ENCODE results near the gene KIF13A. TPM values are rescaled to one million over a fixed set of nuclear protein-coding genes. Genes with fewer than 3 reads are reported as not detected.

KIF13A gene
- total RNA-seq, 2 donors from 2014 or later: 0.45 TPM; not detected in 1

DNA sequence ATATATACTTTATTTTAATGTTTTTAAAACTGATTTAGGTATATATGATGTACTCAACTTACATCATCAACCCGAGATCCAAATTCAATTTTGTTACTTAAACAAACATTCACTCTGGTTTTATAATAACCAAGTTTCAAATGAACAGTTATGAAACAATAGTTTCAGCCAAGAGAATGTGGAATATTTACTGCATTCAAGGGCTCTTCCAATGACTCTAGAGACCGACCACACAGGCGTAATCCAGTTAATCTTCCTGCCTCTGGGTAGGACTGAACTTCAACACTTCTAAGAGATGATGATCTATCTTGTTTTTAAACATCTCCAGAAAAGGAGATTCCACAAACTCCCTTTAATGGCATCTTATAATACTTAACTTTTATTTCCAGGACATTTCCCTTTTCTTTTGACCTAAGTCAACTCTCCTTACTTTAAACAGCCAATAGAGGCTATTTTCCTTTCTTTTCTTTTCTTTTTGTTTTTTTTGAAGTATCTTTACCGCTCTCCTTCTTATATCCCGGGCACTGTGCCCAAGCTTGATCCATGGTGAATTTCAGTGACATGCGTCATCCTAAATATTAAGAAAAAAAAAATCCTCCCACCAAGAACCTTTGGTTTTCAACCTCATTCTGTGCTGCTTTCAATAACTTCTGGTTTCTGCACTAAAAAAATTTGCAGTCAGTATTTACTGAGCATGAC is 110.1 kb downstream of the KIF13A start:
- H3K27me3 Mint-ChIP-seq: peaks cover 6% of the 10 kb centered on the region
- no peaks in the 10 kb centered on the region for H3K9me3 Mint-ChIP-seq
- no peak overlapping the region for H3K4me3 Mint-ChIP-seq
- no peak for ATAC-seq (replicated peaks)
- no peaks in the 10 kb centered on the region for H3K36me3 Mint-ChIP-seq (ENCODE audit: low read depth)
- no peaks in the 10 kb centered on the region for H3K4me1 Mint-ChIP-seq
- no peak overlapping the region for H3K27ac Mint-ChIP-seq

GRCh38 chr6:17874753-17875152 is 112.7 kb downstream of the KIF13A start:
- Mint-ChIP-seq H3K9me3 (no peaks in the 10 kb centered on the region), H3K27ac (no peak overlapping the region), H3K27me3 (peaks cover 11% of the 10 kb centered on the region), H3K36me3 (ENCODE audit: low read depth) (no peaks in the 10 kb centered on the region), H3K4me3 (no peak overlapping the region), H3K4me1 (no peaks in the 10 kb centered on the region)
- ATAC-seq (replicated peaks): no peak

- Mint-ChIP-seq H3K4me3 (no peak overlapping the region), H3K36me3 (ENCODE audit: low read depth) (no peaks in the 10 kb centered on the region), H3K9me3 (no peaks in the 10 kb centered on the region), H3K27ac (no peak overlapping the region), H3K27me3 (peaks cover 11% of the 10 kb centered on the region), H3K4me1 (no peaks in the 10 kb centered on the region)
- no peak for ATAC-seq (replicated peaks)
These were observed 114.5 kb downstream of the KIF13A start for GRCh38 chr6:17872908-17873307.

DNA sequence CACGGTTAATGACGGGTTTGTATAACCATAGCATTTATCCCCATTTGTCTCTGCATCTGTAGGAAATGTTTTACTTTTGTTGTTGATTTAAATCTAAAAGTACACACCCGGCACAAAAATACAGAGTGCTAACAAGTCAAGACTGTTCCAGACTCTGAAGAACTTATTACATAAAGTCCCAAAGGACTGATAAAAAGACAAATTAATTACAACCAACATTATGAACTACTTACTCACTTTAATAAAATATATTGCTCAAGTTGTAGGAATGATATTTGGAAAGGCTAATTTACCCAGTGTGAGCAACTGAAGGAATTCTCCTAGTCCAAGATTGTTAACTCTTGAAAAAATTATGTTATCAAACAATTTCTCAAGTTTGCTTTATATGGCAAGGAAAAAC is 115.6 kb downstream of the KIF13A start:
- no peak overlapping the region for H3K4me3 Mint-ChIP-seq
- no peak for ATAC-seq (replicated peaks)

DNA sequence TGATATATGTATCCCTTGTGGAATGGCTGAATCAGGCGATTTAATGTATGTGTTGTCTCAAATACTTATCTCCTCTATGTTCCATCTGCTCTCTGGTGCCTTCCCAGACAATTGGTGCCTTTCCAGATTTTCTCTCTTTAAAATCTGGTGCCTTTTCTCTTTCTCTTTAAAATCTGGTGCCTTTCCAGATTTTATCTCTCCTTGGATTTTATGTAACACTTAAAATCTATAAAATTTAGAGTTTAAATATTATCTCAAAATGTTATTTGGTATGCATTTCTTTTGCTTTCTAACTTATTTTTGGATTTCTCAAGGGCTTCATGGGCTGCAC is 116.3 kb downstream of the KIF13A start:
- Mint-ChIP-seq H3K9me3 (no peaks in the 10 kb centered on the region), H3K27ac (no peak overlapping the region), H3K36me3 (ENCODE audit: low read depth) (no peaks in the 10 kb centered on the region), H3K27me3 (peaks cover 13% of the 10 kb centered on the region), H3K4me3 (no peak overlapping the region), H3K4me1 (no peaks in the 10 kb centered on the region)
- ATAC-seq (replicated peaks): no peak

More for the DNA sequence above, 115.6 kb downstream of the KIF13A start:
- Mint-ChIP-seq H3K27me3 (peaks cover 13% of the 10 kb centered on the region), H3K36me3 (ENCODE audit: low read depth) (no peaks in the 10 kb centered on the region), H3K27ac (no peak overlapping the region), H3K4me1 (no peaks in the 10 kb centered on the region), H3K9me3 (no peaks in the 10 kb centered on the region)

- ATAC-seq (replicated peaks): no peak
- Mint-ChIP-seq H3K27ac (no peak overlapping the region), H3K9me3 (no peaks in the 10 kb centered on the region), H3K4me3 (no peak overlapping the region), H3K27me3 (peaks cover 16% of the 10 kb centered on the region), H3K4me1 (no peaks in the 10 kb centered on the region), H3K36me3 (ENCODE audit: low read depth) (no peaks in the 10 kb centered on the region)
These were observed 116.9 kb downstream of the KIF13A start for GRCh38 chr6:17870300-17871188.

DNA sequence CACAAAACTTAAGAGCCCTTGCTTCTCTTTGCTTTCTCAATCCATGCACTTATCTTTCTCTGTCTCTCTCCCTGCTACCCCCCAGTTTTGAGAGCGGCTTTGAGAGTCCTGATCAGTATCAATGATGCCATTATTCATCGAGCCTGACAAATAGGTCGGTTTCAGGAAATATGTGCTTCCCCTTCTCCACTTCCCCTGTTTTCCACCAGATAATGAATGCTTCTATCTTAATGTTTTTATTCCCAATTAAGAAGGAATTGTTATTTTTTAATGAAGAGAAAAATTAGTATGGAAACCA is 117.7 kb downstream of the KIF13A start:
- Mint-ChIP-seq H3K27ac (no peak overlapping the region), H3K36me3 (ENCODE audit: low read depth) (no peaks in the 10 kb centered on the region), H3K9me3 (no peaks in the 10 kb centered on the region), H3K27me3 (peaks cover 16% of the 10 kb centered on the region), H3K4me3 (no peak overlapping the region), H3K4me1 (no peaks in the 10 kb centered on the region)
- no peak for ATAC-seq (replicated peaks)

- H3K4me1 Mint-ChIP-seq: no peaks in the 10 kb centered on the region
- H3K4me3 Mint-ChIP-seq: no peak overlapping the region
- H3K9me3 Mint-ChIP-seq: no peaks in the 10 kb centered on the region
- H3K27me3 Mint-ChIP-seq: peaks cover 16% of the 10 kb centered on the region
- no peak for ATAC-seq (replicated peaks)
- H3K27ac Mint-ChIP-seq: no peak overlapping the region
- no peaks in the 10 kb centered on the region for H3K36me3 Mint-ChIP-seq (ENCODE audit: low read depth)
These were observed 118.3 kb downstream of the KIF13A start for GRCh38 chr6:17869010-17869752.

- no peak overlapping the region for H3K27ac Mint-ChIP-seq
- peaks cover 18% of the 10 kb centered on the region for H3K27me3 Mint-ChIP-seq
- no peaks in the 10 kb centered on the region for H3K4me1 Mint-ChIP-seq
- H3K9me3 Mint-ChIP-seq: no peaks in the 10 kb centered on the region
- no peaks in the 10 kb centered on the region for H3K36me3 Mint-ChIP-seq (ENCODE audit: low read depth)
- ATAC-seq (replicated peaks): no peak
- H3K4me3 Mint-ChIP-seq: no peak overlapping the region
These were observed 119.6 kb downstream of the KIF13A start for GRCh38 chr6:17867880-17868279.

DNA sequence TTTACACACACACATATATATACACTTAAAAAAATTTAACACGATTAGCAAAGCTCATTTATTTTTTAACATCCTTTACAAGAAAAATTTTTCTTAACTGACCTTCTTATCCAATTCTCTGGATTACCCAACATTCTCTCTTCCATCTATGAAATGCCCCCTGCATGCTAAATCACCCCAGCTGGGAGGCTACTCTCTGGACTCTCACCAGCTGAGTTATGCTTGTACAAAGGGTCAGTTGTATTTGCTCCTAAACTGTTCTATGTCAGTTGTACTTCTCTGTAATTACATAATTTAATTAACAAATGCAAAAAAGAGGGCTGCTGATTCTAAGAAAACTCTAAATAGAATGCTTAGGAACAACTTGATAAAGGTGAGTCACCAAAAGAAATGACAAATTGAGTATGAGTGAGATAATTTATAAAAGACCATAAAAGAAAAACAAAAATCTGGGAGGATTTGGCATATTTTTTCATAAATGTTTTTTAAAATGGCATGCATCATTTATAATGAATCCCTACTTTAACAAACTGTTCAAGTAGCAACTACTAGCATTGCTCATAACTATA is 120.5 kb downstream of the KIF13A start:
- no peak overlapping the region for H3K27ac Mint-ChIP-seq
- no peaks in the 10 kb centered on the region for H3K4me1 Mint-ChIP-seq
- H3K27me3 Mint-ChIP-seq: peaks cover 18% of the 10 kb centered on the region
- no peaks in the 10 kb centered on the region for H3K9me3 Mint-ChIP-seq
- ATAC-seq (replicated peaks): no peak
- H3K4me3 Mint-ChIP-seq: no peak overlapping the region
- H3K36me3 Mint-ChIP-seq (ENCODE audit: low read depth): no peaks in the 10 kb centered on the region

- H3K9me3 Mint-ChIP-seq: no peaks in the 10 kb centered on the region
- no peak for ATAC-seq (replicated peaks)
- no peak overlapping the region for H3K4me3 Mint-ChIP-seq
- no peaks in the 10 kb centered on the region for H3K36me3 Mint-ChIP-seq (ENCODE audit: low read depth)
- no peak overlapping the region for H3K27ac Mint-ChIP-seq
- peaks cover 14% of the 10 kb centered on the region for H3K27me3 Mint-ChIP-seq
- no peaks in the 10 kb centered on the region for H3K4me1 Mint-ChIP-seq
These were observed 121.4 kb downstream of the KIF13A start for GRCh38 chr6:17865798-17866725.

DNA sequence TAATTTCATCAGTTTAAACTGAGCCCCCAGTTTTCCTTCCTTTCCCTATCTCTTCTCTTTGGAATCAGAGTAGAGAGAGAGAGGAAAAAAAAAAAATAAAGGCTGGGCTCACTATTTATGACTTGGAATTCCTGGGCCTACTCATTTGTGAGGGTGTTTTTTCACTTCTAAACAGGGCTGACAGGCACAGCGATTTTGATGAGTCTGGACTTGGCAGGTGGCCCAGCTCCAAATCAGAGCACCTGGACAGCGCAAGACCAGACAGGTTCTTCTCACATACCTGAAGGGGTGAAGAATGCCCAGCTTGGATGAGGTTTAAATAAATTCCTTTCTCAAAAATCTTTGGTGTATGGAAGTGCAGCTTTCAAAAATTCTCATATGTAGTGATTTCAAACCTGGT is 122.2 kb downstream of the KIF13A start:
- no peaks in the 10 kb centered on the region for H3K4me1 Mint-ChIP-seq

GRCh38 chr6:17863901-17864754 is 123.3 kb downstream of the KIF13A start:
- no peaks in the 10 kb centered on the region for H3K36me3 Mint-ChIP-seq (ENCODE audit: low read depth)

More for the DNA sequence above, 122.2 kb downstream of the KIF13A start:
- H3K27ac Mint-ChIP-seq: no peak overlapping the region
- no peaks in the 10 kb centered on the region for H3K9me3 Mint-ChIP-seq
- ATAC-seq (replicated peaks): no peak
- no peak overlapping the region for H3K4me3 Mint-ChIP-seq
- peaks cover 14% of the 10 kb centered on the region for H3K27me3 Mint-ChIP-seq
- H3K36me3 Mint-ChIP-seq (ENCODE audit: low read depth): no peaks in the 10 kb centered on the region

More at GRCh38 chr6:17863901-17864754, 123.3 kb downstream of the KIF13A start:
- H3K27me3 Mint-ChIP-seq: peaks cover 10% of the 10 kb centered on the region
- ATAC-seq (replicated peaks): no peak
- H3K27ac Mint-ChIP-seq: no peak overlapping the region
- no peaks in the 10 kb centered on the region for H3K9me3 Mint-ChIP-seq
- no peaks in the 10 kb centered on the region for H3K4me1 Mint-ChIP-seq
- no peak overlapping the region for H3K4me3 Mint-ChIP-seq

Measured in activated T-helper 17 cell treated with anti-CD3 and anti-CD28 coated beads, Interleukin-2, amount 50 U/mL, for 72 hours (primary cell).